ENCODE results near the gene CAPN3.

DNA sequence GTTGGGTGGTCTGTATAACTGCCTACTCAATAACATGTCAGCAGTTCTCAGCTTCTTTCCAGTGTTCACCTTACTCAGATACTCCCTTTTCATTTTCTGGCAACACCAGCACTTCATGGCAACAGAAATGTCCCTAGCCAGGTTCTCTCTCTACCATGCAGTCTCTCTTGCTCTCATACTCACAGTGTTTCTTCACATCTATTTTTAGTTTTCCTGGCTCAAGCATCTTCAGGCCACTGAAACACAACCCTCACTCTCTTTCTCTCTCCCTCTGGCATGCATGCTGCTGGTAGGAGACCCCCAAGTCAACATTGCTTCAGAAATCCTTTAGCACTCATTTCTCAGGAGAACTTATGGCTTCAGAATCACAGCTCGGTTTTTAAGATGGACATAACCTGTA, at the start of gene CAPN3:
- TF ChIP-seq, protein P1, sequence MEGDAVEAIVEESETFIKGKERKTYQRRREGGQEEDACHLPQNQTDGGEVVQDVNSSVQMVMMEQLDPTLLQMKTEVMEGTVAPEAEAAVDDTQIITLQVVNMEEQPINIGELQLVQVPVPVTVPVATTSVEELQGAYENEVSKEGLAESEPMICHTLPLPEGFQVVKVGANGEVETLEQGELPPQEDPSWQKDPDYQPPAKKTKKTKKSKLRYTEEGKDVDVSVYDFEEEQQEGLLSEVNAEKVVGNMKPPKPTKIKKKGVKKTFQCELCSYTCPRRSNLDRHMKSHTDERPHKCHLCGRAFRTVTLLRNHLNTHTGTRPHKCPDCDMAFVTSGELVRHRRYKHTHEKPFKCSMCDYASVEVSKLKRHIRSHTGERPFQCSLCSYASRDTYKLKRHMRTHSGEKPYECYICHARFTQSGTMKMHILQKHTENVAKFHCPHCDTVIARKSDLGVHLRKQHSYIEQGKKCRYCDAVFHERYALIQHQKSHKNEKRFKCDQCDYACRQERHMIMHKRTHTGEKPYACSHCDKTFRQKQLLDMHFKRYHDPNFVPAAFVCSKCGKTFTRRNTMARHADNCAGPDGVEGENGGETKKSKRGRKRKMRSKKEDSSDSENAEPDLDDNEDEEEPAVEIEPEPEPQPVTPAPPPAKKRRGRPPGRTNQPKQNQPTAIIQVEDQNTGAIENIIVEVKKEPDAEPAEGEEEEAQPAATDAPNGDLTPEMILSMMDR (IDR thresholded peaks at IDR 0.05): no peak
- no peak for TF ChIP-seq POLR2A (IDR thresholded peaks at IDR 0.05)
